Measurements from ENCODE around the gene OPCML. TPM values are rescaled to one million over a fixed set of nuclear protein-coding genes. Genes with fewer than 3 reads are reported as not detected.

The OPCML gene
- total and polyA plus RNA-seq, 2 donors (not counting 1 experiment from before 2014, with no cell fraction given) = 0.99 to 2.8 TPM

GRCh38 chr11:133354069-133354468 lies 178.2 kb downstream of the OPCML start:
- H3K9ac ChIP-seq (ENCODE audit: insufficient read depth, low read length) = no peak overlapping the region
- TF ChIP-seq EZH2 (IDR thresholded peaks at IDR 0.05; ENCODE audit: low read length, missing control alignments) (no peak), CTCF (conservative IDR thresholded peaks at IDR 0.05 in 1 of 2, IDR thresholded peaks at IDR 0.05 in 1 of 2; ENCODE audit: low read depth in 1 of 2, low read length in 2 of 2) (no peak)
- no peaks in the 10 kb centered on the region for H3K9me3 ChIP-seq (ENCODE audit: control insufficient read depth, insufficient read depth, low read depth, low read length)
- H4K20me1 ChIP-seq (ENCODE audit: control insufficient read depth, extremely low read depth, insufficient read depth, low read length) = no peaks in the 10 kb centered on the region
- H3K27me3 ChIP-seq (ENCODE audit: control insufficient read depth, insufficient read depth, low read length) = no peaks in the 10 kb centered on the region
- no peak overlapping the region for H3K27ac ChIP-seq (ENCODE audit: insufficient read depth, low read length)
- no peak for DNase-seq (ENCODE audit: low read depth in 2 of 2)
- H3K4me3 ChIP-seq (replicated peaks in 1 of 4; ENCODE audit: control extremely low read depth in 1 of 4, insufficient read depth in 1 of 4, low read depth in 3 of 4, low read length in 4 of 4) = no peak overlapping the region
- no peak overlapping the region for H3K4me2 ChIP-seq (ENCODE audit: extremely low read depth, insufficient read depth, low read length)
- H3K79me2 ChIP-seq (ENCODE audit: control insufficient read depth, insufficient read depth, low read length) = no peaks in the 10 kb centered on the region
- H2AFZ ChIP-seq (ENCODE audit: low read length) = no peak overlapping the region
- no peaks in the 10 kb centered on the region for H3K4me1 ChIP-seq (ENCODE audit: control insufficient read depth, extremely low read depth, insufficient read depth, low read length)
- no peaks in the 10 kb centered on the region for H3K36me3 ChIP-seq (ENCODE audit: control insufficient read depth, insufficient read depth, low read length)

- Histone ChIP-seq H3K36me3 (ENCODE audit: control insufficient read depth, insufficient read depth, low read length) (no peaks in the 10 kb centered on the region), H3K27ac (ENCODE audit: insufficient read depth, low read length) (no peak overlapping the region), H4K20me1 (ENCODE audit: control insufficient read depth, extremely low read depth, insufficient read depth, low read length) (no peaks in the 10 kb centered on the region), H3K79me2 (ENCODE audit: control insufficient read depth, insufficient read depth, low read length) (no peaks in the 10 kb centered on the region), H3K27me3 (ENCODE audit: control insufficient read depth, insufficient read depth, low read length) (no peaks in the 10 kb centered on the region), H3K9me3 (ENCODE audit: control insufficient read depth, insufficient read depth, low read depth, low read length) (no peaks in the 10 kb centered on the region), H3K4me1 (ENCODE audit: control insufficient read depth, extremely low read depth, insufficient read depth, low read length) (no peaks in the 10 kb centered on the region), H2AFZ (ENCODE audit: low read length) (no peak overlapping the region), H3K9ac (ENCODE audit: insufficient read depth, low read length) (no peak overlapping the region), H3K4me3 (replicated peaks in 1 of 4; ENCODE audit: control extremely low read depth in 1 of 4, insufficient read depth in 1 of 4, low read depth in 3 of 4, low read length in 4 of 4) (no peak overlapping the region), H3K4me2 (ENCODE audit: extremely low read depth, insufficient read depth, low read length) (no peak overlapping the region)
- DNase-seq (ENCODE audit: low read depth in 2 of 2) = no peak
- TF ChIP-seq CTCF (conservative IDR thresholded peaks at IDR 0.05 in 1 of 2, IDR thresholded peaks at IDR 0.05 in 1 of 2; ENCODE audit: low read depth in 1 of 2, low read length in 2 of 2) = no peak
- TF ChIP-seq EZH2 (IDR thresholded peaks at IDR 0.05; ENCODE audit: low read length, missing control alignments) = no peak
Observed at GRCh38 chr11:133350045-133350444, 182.3 kb downstream of the OPCML start.

- peak in 1 of 2 donors; percentile 70 for DNase-seq (ENCODE audit: low read depth in 2 of 2)
- H3K4me2 ChIP-seq (ENCODE audit: extremely low read depth, insufficient read depth, low read length) = no peak overlapping the region
- no peaks in the 10 kb centered on the region for H3K36me3 ChIP-seq (ENCODE audit: control insufficient read depth, insufficient read depth, low read length)
- TF ChIP-seq EZH2 (IDR thresholded peaks at IDR 0.05; ENCODE audit: low read length, missing control alignments) = no peak
- no peak for TF ChIP-seq CTCF (conservative IDR thresholded peaks at IDR 0.05 in 1 of 2, IDR thresholded peaks at IDR 0.05 in 1 of 2; ENCODE audit: low read depth in 1 of 2, low read length in 2 of 2)
- no peaks in the 10 kb centered on the region for H3K4me1 ChIP-seq (ENCODE audit: control insufficient read depth, extremely low read depth, insufficient read depth, low read length)
- H2AFZ ChIP-seq (ENCODE audit: low read length) = no peak overlapping the region
- no peaks in the 10 kb centered on the region for H4K20me1 ChIP-seq (ENCODE audit: control insufficient read depth, extremely low read depth, insufficient read depth, low read length)
- no peak overlapping the region for H3K27ac ChIP-seq (ENCODE audit: insufficient read depth, low read length)
- H3K79me2 ChIP-seq (ENCODE audit: control insufficient read depth, insufficient read depth, low read length) = no peaks in the 10 kb centered on the region
- no peaks in the 10 kb centered on the region for H3K27me3 ChIP-seq (ENCODE audit: control insufficient read depth, insufficient read depth, low read length)
- H3K9me3 ChIP-seq (ENCODE audit: control insufficient read depth, insufficient read depth, low read depth, low read length) = no peaks in the 10 kb centered on the region
- no peak overlapping the region for H3K4me3 ChIP-seq (replicated peaks in 1 of 4; ENCODE audit: control extremely low read depth in 1 of 4, insufficient read depth in 1 of 4, low read depth in 3 of 4, low read length in 4 of 4)
- H3K9ac ChIP-seq (ENCODE audit: insufficient read depth, low read length) = no peak overlapping the region
Observed at GRCh38 chr11:133347988-133348387, 184.3 kb downstream of the OPCML start.
